A549 (cell line): Measurements from ENCODE around the gene KRTAP10-10.

ENCODE experiments used
- ELK1 ChIP-seq: fragments of 150-350 bp; IDR thresholded peaks from 2 replicates; pipeline ENCODE4 v1.6.1; 2014; ENCODE audit warnings: low read depth, mild to moderate bottlenecking, low read length
- EP300 ChIP-seq, 2 experiments: fragments of >200 bp; sonication (Bioruptor Twin); formaldehyde crosslinking; IDR thresholded peaks; 2 replicates in 1 of 2; 3 replicates in 1 of 2; pipeline ENCODE4 v1.6.1; 2016 to 2017
- HMGXB4 ChIP-seq: fragments of 250-450 bp; sonication (Bioruptor Pico); IDR thresholded peaks from 2 replicates; pipeline ENCODE4 v1.5.0; 2021; ENCODE audit warnings: mild to moderate bottlenecking, moderate library complexity, borderline replicate concordance
- MAFK ChIP-seq: fragments of 450-650 bp; IDR thresholded peaks from 2 replicates; pipeline ENCODE4 v1.6.1; 2014; ENCODE audit not compliant: partially characterized antibody
- POLR2A ChIP-seq: IDR thresholded peaks from 2 replicates; pipeline ENCODE4 v1.6.1; 2012; ENCODE audit warnings: mild to moderate bottlenecking, low read length
- REST ChIP-seq: fragments of 200-600 bp; sonication (generic); IDR thresholded peaks from 2 replicates; pipeline ENCODE4 v1.6.1; 2016; ENCODE audit warnings: antibody characterized with exemption, mild to moderate bottlenecking, moderate library complexity
- SMC3 ChIP-seq: fragments of >200 bp; sonication (Bioruptor Twin); formaldehyde crosslinking; IDR thresholded peaks from 3 replicates; pipeline ENCODE4 v1.6.1; 2018; ENCODE audit warnings: inconsistent platforms
- TF ChIP-seq, protein P1 (sequence below): fragments of >200 bp; sonication (Bioruptor Twin); formaldehyde crosslinking; IDR thresholded peaks from 3 replicates; pipeline ENCODE4 v1.5.1; 2016
- TF ChIP-seq, protein P2 (sequence below): IDR thresholded peaks from 2 replicates; pipeline ENCODE4 v1.6.1; 2012

GRCh38 chr21:44686843-44687561 is 49.8 kb downstream of the KRTAP10-10 start:
- TF ChIP-seq POLR2A: no peak
- TF ChIP-seq, protein P1, sequence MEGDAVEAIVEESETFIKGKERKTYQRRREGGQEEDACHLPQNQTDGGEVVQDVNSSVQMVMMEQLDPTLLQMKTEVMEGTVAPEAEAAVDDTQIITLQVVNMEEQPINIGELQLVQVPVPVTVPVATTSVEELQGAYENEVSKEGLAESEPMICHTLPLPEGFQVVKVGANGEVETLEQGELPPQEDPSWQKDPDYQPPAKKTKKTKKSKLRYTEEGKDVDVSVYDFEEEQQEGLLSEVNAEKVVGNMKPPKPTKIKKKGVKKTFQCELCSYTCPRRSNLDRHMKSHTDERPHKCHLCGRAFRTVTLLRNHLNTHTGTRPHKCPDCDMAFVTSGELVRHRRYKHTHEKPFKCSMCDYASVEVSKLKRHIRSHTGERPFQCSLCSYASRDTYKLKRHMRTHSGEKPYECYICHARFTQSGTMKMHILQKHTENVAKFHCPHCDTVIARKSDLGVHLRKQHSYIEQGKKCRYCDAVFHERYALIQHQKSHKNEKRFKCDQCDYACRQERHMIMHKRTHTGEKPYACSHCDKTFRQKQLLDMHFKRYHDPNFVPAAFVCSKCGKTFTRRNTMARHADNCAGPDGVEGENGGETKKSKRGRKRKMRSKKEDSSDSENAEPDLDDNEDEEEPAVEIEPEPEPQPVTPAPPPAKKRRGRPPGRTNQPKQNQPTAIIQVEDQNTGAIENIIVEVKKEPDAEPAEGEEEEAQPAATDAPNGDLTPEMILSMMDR: no peak
- no peak for TF ChIP-seq ELK1
- no peak for TF ChIP-seq MAFK
- TF ChIP-seq, protein P2, sequence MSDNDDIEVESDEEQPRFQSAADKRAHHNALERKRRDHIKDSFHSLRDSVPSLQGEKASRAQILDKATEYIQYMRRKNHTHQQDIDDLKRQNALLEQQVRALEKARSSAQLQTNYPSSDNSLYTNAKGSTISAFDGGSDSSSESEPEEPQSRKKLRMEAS: no peak
- TF ChIP-seq SMC3: no peak
- no peak for TF ChIP-seq HMGXB4
- TF ChIP-seq REST: no peak
- TF ChIP-seq EP300 (IDR thresholded peaks at IDR 0.05): no peak
